GM13977 (cell line): ENCODE results near the gene LTBP3.

Experiments
- DNase-seq: peaks from one replicate; pipeline ENCODE4 v3.0.0; 2012; ENCODE audit warnings: low spot score
- in situ Hi-C: fragments of 300-500 bp; cut with MboI; formaldehyde crosslinking; loops from one replicate; pipeline ENCODE4 v1.12.0; 2022; ENCODE audit warnings: low sequenced_read_pairs, low pct_unique_long_range_greater_than_20kb, mixed read lengths, inconsistent platforms; ENCODE audit not compliant: unreplicated experiment
- TF ChIP-seq, protein P1 (sequence below): IDR thresholded peaks from 2 replicates; pipeline ENCODE4 v1.5.1; 2012; ENCODE audit warnings: mild to moderate bottlenecking, control low read depth; ENCODE audit not compliant: insufficient read depth; ENCODE audit errors: extremely low read depth, missing control alignments

LTBP3 gene

DNA sequence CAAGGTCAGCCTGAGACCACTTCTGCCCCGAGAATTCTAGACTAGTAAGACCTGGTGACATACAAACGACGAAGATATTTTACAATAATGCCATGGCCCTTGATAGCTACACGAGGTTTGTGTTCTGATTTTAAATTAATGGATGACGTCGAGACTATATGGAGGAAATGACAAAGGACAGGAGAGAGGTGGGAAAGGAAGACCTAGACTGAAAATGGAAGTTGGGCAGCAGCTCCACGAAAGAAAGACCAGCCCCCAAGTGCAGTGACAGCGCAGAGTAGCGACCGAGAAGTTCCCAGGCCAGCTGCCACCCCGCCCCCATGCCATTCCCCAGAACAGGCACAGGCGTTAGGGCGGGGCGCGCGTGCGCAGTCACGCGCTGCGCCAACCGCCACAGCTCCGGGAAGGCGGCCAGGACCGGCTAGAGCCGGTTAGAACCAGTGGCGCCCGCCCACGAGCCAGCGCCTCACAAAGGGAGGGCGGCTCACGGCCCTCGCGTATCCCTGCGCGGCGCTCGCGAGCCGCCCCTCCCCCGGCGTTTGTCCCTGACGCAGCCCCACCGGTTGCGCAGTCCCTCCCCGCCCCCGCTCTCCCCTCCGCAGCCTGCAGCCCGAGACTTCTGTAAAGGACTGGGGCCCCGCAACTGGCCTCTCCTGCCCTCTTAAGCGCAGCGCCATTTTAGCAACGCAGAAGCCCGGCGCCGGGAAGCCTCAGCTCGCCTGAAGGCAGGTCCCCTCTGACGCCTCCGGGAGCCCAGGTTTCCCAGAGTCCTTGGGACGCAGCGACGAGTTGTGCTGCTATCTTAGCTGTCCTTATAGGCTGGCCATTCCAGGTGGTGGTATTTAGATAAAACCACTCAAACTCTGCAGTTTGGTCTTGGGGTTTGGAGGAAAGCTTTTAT is 60.8 kb downstream of the LTBP3 start:
- peak; percentile 87 for DNase-seq
- in situ Hi-C loops, result no loop called here

GRCh38 chr11:65496304-65497140 is 61.6 kb downstream of the LTBP3 start:
- no peak for DNase-seq
- TF ChIP-seq, protein P1, sequence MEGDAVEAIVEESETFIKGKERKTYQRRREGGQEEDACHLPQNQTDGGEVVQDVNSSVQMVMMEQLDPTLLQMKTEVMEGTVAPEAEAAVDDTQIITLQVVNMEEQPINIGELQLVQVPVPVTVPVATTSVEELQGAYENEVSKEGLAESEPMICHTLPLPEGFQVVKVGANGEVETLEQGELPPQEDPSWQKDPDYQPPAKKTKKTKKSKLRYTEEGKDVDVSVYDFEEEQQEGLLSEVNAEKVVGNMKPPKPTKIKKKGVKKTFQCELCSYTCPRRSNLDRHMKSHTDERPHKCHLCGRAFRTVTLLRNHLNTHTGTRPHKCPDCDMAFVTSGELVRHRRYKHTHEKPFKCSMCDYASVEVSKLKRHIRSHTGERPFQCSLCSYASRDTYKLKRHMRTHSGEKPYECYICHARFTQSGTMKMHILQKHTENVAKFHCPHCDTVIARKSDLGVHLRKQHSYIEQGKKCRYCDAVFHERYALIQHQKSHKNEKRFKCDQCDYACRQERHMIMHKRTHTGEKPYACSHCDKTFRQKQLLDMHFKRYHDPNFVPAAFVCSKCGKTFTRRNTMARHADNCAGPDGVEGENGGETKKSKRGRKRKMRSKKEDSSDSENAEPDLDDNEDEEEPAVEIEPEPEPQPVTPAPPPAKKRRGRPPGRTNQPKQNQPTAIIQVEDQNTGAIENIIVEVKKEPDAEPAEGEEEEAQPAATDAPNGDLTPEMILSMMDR, result no peak
- in situ Hi-C loops, result no loop called here

More for the DNA sequence above, 60.8 kb downstream of the LTBP3 start:
- TF ChIP-seq, protein P1, result no peak

GRCh38 chr11:65493367-65494176 is 64.6 kb downstream of the LTBP3 start:
- DNase-seq, result no peak
- TF ChIP-seq, protein P1, result no peak
- in situ Hi-C loops, result no loop called here

DNA sequence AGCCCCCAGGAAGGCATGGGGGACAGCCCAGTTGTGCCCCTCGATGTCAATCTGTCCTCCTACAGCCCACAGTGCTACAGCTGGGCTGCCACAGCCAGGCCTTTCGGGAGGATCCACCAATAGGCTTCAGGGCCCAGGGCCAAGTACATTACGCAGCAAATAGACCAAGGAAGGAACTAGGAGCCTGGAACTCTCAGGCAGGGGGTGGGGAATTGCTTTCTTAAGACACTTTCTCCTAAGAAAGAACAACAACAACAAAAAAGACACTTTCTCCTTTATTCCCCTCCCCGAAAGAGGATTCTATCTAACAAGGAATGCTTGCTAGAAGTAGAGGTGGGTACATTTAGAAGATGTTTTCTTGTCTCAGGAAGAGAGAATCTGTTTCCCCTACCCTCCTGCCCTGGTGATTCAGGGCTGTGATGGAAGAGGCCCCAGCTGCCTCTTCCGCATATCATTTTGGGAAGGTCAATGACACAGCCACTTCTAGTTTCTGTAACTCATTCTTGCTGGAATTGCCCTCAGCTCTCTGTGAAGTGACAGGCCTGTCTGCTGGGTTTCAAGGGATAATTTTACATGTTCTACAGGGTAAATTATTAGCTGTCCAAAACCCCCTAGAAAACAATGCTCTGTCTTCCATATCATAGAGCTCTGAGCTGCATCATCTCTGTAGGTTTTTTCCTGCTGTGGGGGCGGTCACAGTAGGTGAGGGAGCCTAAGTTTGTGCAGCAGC is 65.4 kb downstream of the LTBP3 start:
- in situ Hi-C loops, result no loop called here
- TF ChIP-seq, protein P1, result no peak
- peak; percentile 38 for DNase-seq

GRCh38 chr11:65492387-65492636 is 65.8 kb downstream of the LTBP3 start:
- no peak for DNase-seq
- TF ChIP-seq, protein P1, result no peak
- in situ Hi-C loops, result no loop called here
